HUES48 (cell line): ENCODE results near the gene GRIK4.

ENCODE experiments used
- H3K27ac ChIP-seq: one replicate; pipeline ENCODE4 v1.7.0; 2013; ENCODE audit warnings: low read depth, low read length, inconsistent platforms
- H3K27me3 ChIP-seq: 2 replicates; pipeline ENCODE4 v1.6.1; 2013; ENCODE audit warnings: mild to moderate bottlenecking, low read length; ENCODE audit not compliant: control insufficient read depth, insufficient read depth
- H3K36me3 ChIP-seq: 2 replicates; pipeline ENCODE4 v1.6.1; 2013; ENCODE audit warnings: low read length; ENCODE audit not compliant: control insufficient read depth, insufficient read depth
- H3K4me1 ChIP-seq: 2 replicates; pipeline ENCODE4 v1.6.1; 2013; ENCODE audit warnings: mild to moderate bottlenecking, low read length; ENCODE audit not compliant: control insufficient read depth, insufficient read depth
- H3K4me3 ChIP-seq: 2 replicates; pipeline ENCODE4 v1.5.1; 2013; ENCODE audit warnings: mild to moderate bottlenecking, low read depth, low read length
- H3K9ac ChIP-seq: 2 replicates; pipeline ENCODE4 v1.6.1; 2013; ENCODE audit warnings: mild to moderate bottlenecking, low read depth, low read length, moderate library complexity
- H3K9me3 ChIP-seq: 2 replicates; pipeline ENCODE4 v1.6.1; 2013; ENCODE audit warnings: low read length; ENCODE audit not compliant: control insufficient read depth, insufficient read depth

GRIK4 gene

GRCh38 chr11:120896687-120897086 is 385.1 kb downstream of the GRIK4 start:
- Histone ChIP-seq H3K4me1 (peaks cover 21% of the 10 kb centered on the region), H3K27me3 (no peaks in the 10 kb centered on the region), H3K36me3 (no peaks in the 10 kb centered on the region), H3K9ac (no peak overlapping the region), H3K9me3 (no peaks in the 10 kb centered on the region), H3K4me3 (no peak overlapping the region), H3K27ac (no peak overlapping the region)

GRCh38 chr11:120898568-120898967 is 387.0 kb downstream of the GRIK4 start:
- peaks cover 11% of the 10 kb centered on the region for H3K4me1 ChIP-seq
- H3K27me3 ChIP-seq: no peaks in the 10 kb centered on the region
- H3K4me3 ChIP-seq: no peak overlapping the region
- H3K9me3 ChIP-seq: no peaks in the 10 kb centered on the region
- H3K9ac ChIP-seq: no peak overlapping the region
- no peak overlapping the region for H3K27ac ChIP-seq
- H3K36me3 ChIP-seq: no peaks in the 10 kb centered on the region

- Histone ChIP-seq H3K4me1 (peaks cover 5% of the 10 kb centered on the region), H3K27ac (no peak overlapping the region), H3K36me3 (no peaks in the 10 kb centered on the region), H3K27me3 (no peaks in the 10 kb centered on the region), H3K9ac (no peak overlapping the region), H3K9me3 (no peaks in the 10 kb centered on the region), H3K4me3 (no peak overlapping the region)
These were observed 388.2 kb downstream of the GRIK4 start for GRCh38 chr11:120899720-120900119.

GRCh38 chr11:120900643-120901042 is 389.1 kb downstream of the GRIK4 start:
- Histone ChIP-seq H3K4me1 (peaks cover 5% of the 10 kb centered on the region), H3K27ac (no peak overlapping the region), H3K27me3 (no peaks in the 10 kb centered on the region), H3K9me3 (no peaks in the 10 kb centered on the region), H3K4me3 (no peak overlapping the region), H3K9ac (no peak overlapping the region), H3K36me3 (no peaks in the 10 kb centered on the region)

GRCh38 chr11:120903686-120904085 is 392.1 kb downstream of the GRIK4 start:
- peaks cover 5% of the 10 kb centered on the region for H3K4me1 ChIP-seq

GRCh38 chr11:120904116-120904515 is 392.6 kb downstream of the GRIK4 start:
- Histone ChIP-seq H3K9me3 (no peaks in the 10 kb centered on the region), H3K4me3 (no peak overlapping the region), H3K27me3 (no peaks in the 10 kb centered on the region), H3K36me3 (no peaks in the 10 kb centered on the region), H3K9ac (no peak overlapping the region), H3K4me1 (peaks cover 5% of the 10 kb centered on the region), H3K27ac (no peak overlapping the region)

More at GRCh38 chr11:120903686-120904085, 392.1 kb downstream of the GRIK4 start:
- H3K27me3 ChIP-seq: no peaks in the 10 kb centered on the region
- no peaks in the 10 kb centered on the region for H3K36me3 ChIP-seq
- no peak overlapping the region for H3K27ac ChIP-seq
- no peak overlapping the region for H3K4me3 ChIP-seq
- no peak overlapping the region for H3K9ac ChIP-seq
- no peaks in the 10 kb centered on the region for H3K9me3 ChIP-seq

- Histone ChIP-seq H3K4me3 (no peak overlapping the region), H3K27me3 (no peaks in the 10 kb centered on the region), H3K27ac (no peak overlapping the region), H3K9me3 (no peaks in the 10 kb centered on the region), H3K9ac (no peak overlapping the region), H3K36me3 (no peaks in the 10 kb centered on the region), H3K4me1 (no peaks in the 10 kb centered on the region)
These were observed 395.2 kb downstream of the GRIK4 start for GRCh38 chr11:120906766-120907165.

- Histone ChIP-seq H3K27me3 (no peaks in the 10 kb centered on the region), H3K4me3 (no peak overlapping the region), H3K27ac (no peak overlapping the region), H3K9me3 (no peaks in the 10 kb centered on the region), H3K9ac (no peak overlapping the region), H3K4me1 (no peaks in the 10 kb centered on the region), H3K36me3 (no peaks in the 10 kb centered on the region)
These were observed 396.4 kb downstream of the GRIK4 start for GRCh38 chr11:120907971-120908370.

- no peaks in the 10 kb centered on the region for H3K36me3 ChIP-seq
- H3K4me3 ChIP-seq: no peak overlapping the region
- no peaks in the 10 kb centered on the region for H3K9me3 ChIP-seq
- no peaks in the 10 kb centered on the region for H3K27me3 ChIP-seq
- H3K27ac ChIP-seq: no peak overlapping the region
- no peaks in the 10 kb centered on the region for H3K4me1 ChIP-seq
- no peak overlapping the region for H3K9ac ChIP-seq
These were observed 397.1 kb downstream of the GRIK4 start for GRCh38 chr11:120908461-120909181.

- no peak overlapping the region for H3K4me3 ChIP-seq
- no peak overlapping the region for H3K9ac ChIP-seq
These were observed 398.3 kb downstream of the GRIK4 start for GRCh38 chr11:120909676-120910416.

GRCh38 chr11:120911943-120912342 is 400.4 kb downstream of the GRIK4 start:
- H3K27ac ChIP-seq: no peak overlapping the region
- H3K9ac ChIP-seq: no peak overlapping the region
- H3K9me3 ChIP-seq: no peaks in the 10 kb centered on the region
- H3K36me3 ChIP-seq: no peaks in the 10 kb centered on the region
- H3K4me1 ChIP-seq: no peaks in the 10 kb centered on the region
- no peaks in the 10 kb centered on the region for H3K27me3 ChIP-seq
- H3K4me3 ChIP-seq: no peak overlapping the region

More at GRCh38 chr11:120909676-120910416, 398.3 kb downstream of the GRIK4 start:
- H3K27me3 ChIP-seq: no peaks in the 10 kb centered on the region
- H3K36me3 ChIP-seq: no peaks in the 10 kb centered on the region
- H3K9me3 ChIP-seq: no peaks in the 10 kb centered on the region
- no peaks in the 10 kb centered on the region for H3K4me1 ChIP-seq
- H3K27ac ChIP-seq: no peak overlapping the region
